GM23338 (cell line): Measurements from ENCODE around the gene DYNLL2. TPM values are rescaled to one million over a fixed set of nuclear protein-coding genes. Genes with fewer than 3 reads are reported as not detected.
"Not testable (repeated sequence)": the region's sequence is repeated elsewhere in the genome, so short reads cannot be mapped to it uniquely, and the experiment has no call there.

Source experiments
- ATAC-seq: fragments of 200-7000 bp; cut with Tn5 transposase; 3 replicates; pipeline ENCODE4 v1.9.1; 2020
- DNase-seq: peaks from one replicate; pipeline ENCODE4 v3.0.0-alpha.2; 2015; ENCODE audit warnings: low spot score
- H2AFZ ChIP-seq: fragments of 200-600 bp; sonication (generic); 2 replicates; pipeline ENCODE4 v1.8.0; 2016; ENCODE audit warnings: antibody characterized with exemption, mild to moderate bottlenecking, moderate library complexity
- H3F3A ChIP-seq: fragments of 200-600 bp; sonication (generic); replicated peaks from 2 replicates; pipeline ENCODE4 v1.8.0; 2017; ENCODE audit warnings: antibody characterized with exemption, mixed run types, low read depth
- H3K27ac ChIP-seq: fragments of 200-600 bp; sonication (generic); 2 replicates; pipeline ENCODE4 v1.6.1; 2016; ENCODE audit warnings: low read depth
- H3K27me3 ChIP-seq: fragments of 200-600 bp; sonication (generic); 2 replicates; pipeline ENCODE4 v1.8.0; 2016; ENCODE audit warnings: mild to moderate bottlenecking, mixed run types, moderate library complexity; ENCODE audit not compliant: insufficient read depth
- H3K36me3 ChIP-seq: fragments of 200-600 bp; sonication (generic); 2 replicates; pipeline ENCODE4 v1.8.0; 2016; ENCODE audit warnings: mild to moderate bottlenecking; ENCODE audit not compliant: insufficient read depth
- H3K4me1 ChIP-seq: fragments of 200-600 bp; sonication (generic); 2 replicates; pipeline ENCODE4 v1.8.0; 2016; ENCODE audit warnings: mild to moderate bottlenecking, moderate library complexity; ENCODE audit not compliant: insufficient read depth
- H3K4me2 ChIP-seq: fragments of 200-600 bp; sonication (generic); 2 replicates; pipeline ENCODE4 v1.7.1; 2017; ENCODE audit warnings: mixed run types
- H3K4me3 ChIP-seq: fragments of 200-600 bp; sonication (generic); 2 replicates; pipeline ENCODE4 v1.6.1; 2016; ENCODE audit warnings: mixed run types
- H3K79me2 ChIP-seq: fragments of 200-600 bp; sonication (generic); replicated peaks from 2 replicates; pipeline ENCODE4 v1.8.0; 2017; ENCODE audit warnings: mild to moderate bottlenecking; ENCODE audit not compliant: insufficient read depth
- H3K9me2 ChIP-seq: fragments of 200-600 bp; sonication (generic); 2 replicates; pipeline ENCODE4 v1.8.0; 2017; ENCODE audit not compliant: insufficient read depth
- H4K20me1 ChIP-seq: fragments of 200-600 bp; sonication (generic); replicated peaks from 2 replicates; pipeline ENCODE4 v1.8.0; 2017; ENCODE audit warnings: mild to moderate bottlenecking; ENCODE audit not compliant: insufficient read depth
- H3K27ac Mint-ChIP-seq: 2 replicates; pipeline ENCODE4 v1.8.0; 2020; ENCODE audit warnings: inconsistent platforms, mild to moderate bottlenecking, moderate library complexity, mixed read lengths
- H3K27me3 Mint-ChIP-seq: 3 replicates; pipeline ENCODE4 v1.8.0; 2022; ENCODE audit warnings: low read depth, mild to moderate bottlenecking, moderate library complexity, mixed read lengths, inconsistent platforms; ENCODE audit not compliant: insufficient read depth, poor library complexity
- H3K36me3 Mint-ChIP-seq: 3 replicates; pipeline ENCODE4 v1.8.0; 2021; ENCODE audit warnings: low read depth, mild to moderate bottlenecking, inconsistent platforms, moderate library complexity, mixed read lengths
- H3K4me1 Mint-ChIP-seq: 3 replicates; pipeline ENCODE4 v1.8.0; 2020; ENCODE audit warnings: mild to moderate bottlenecking, inconsistent platforms, mixed read lengths
- H3K4me3 Mint-ChIP-seq: 3 replicates; pipeline ENCODE4 v1.8.0; 2021; ENCODE audit warnings: moderate library complexity, mild to moderate bottlenecking, inconsistent platforms, mixed read lengths
- H3K9me3 Mint-ChIP-seq: 3 replicates; pipeline ENCODE4 v1.8.0; 2020; ENCODE audit warnings: moderate library complexity, mild to moderate bottlenecking, inconsistent platforms, mixed read lengths
- CREB1 ChIP-seq: fragments of 250-450 bp; sonication (Bioruptor Pico); IDR thresholded peaks from 2 replicates; pipeline ENCODE4 v1.5.0; 2020; ENCODE audit warnings: low read depth, mild to moderate bottlenecking, moderate library complexity
- EZH2 ChIP-seq: fragments of 200-600 bp; sonication (generic); IDR thresholded peaks from one replicate; pipeline ENCODE4 v1.8.0; 2017; ENCODE audit warnings: antibody characterized with exemption, mild to moderate bottlenecking, low read depth; ENCODE audit not compliant: unreplicated experiment
- EZH2phosphoT487 ChIP-seq: fragments of 200-600 bp; sonication (generic); IDR thresholded peaks from one replicate; pipeline ENCODE4 v1.8.1; 2018; ENCODE audit warnings: antibody characterized with exemption; ENCODE audit not compliant: unreplicated experiment
- JUNB ChIP-seq: IDR thresholded peaks from one replicate; pipeline ENCODE4 v1.6.1; 2016; ENCODE audit warnings: antibody characterized with exemption; ENCODE audit not compliant: unreplicated experiment
- NANOG ChIP-seq: IDR thresholded peaks from 2 replicates; pipeline ENCODE4 v1.6.1; 2016; ENCODE audit warnings: antibody characterized with exemption, borderline replicate concordance
- POLR2AphosphoS5 ChIP-seq: IDR thresholded peaks from 2 replicates; pipeline ENCODE4 v1.6.1; 2016; ENCODE audit warnings: antibody characterized with exemption, low read depth
- STAT1 ChIP-seq: IDR thresholded peaks from one replicate; pipeline ENCODE4 v1.6.1; 2016; ENCODE audit warnings: antibody characterized with exemption; ENCODE audit not compliant: unreplicated experiment
- ZNF114 ChIP-seq: fragments of 250-450 bp; sonication (Bioruptor Pico); IDR thresholded peaks from 2 replicates; pipeline ENCODE4 v1.5.0; 2020; ENCODE audit warnings: mild to moderate bottlenecking, moderate library complexity
- ZNF331 ChIP-seq: fragments of 250-450 bp; sonication (Bioruptor Pico); IDR thresholded peaks from 2 replicates; pipeline ENCODE4 v1.5.0; 2020; ENCODE audit warnings: low read depth, mild to moderate bottlenecking, moderate library complexity
- polyA plus RNA-seq: library from polyadenylated mRNA; unstranded; fragments of >200 nt; fragmentation: Nextera tagmentation; extraction: Ambion mirVana; gene quantifications from 2 replicates; pipeline ENCODE4 v1.2.1, GENCODE V29; 2016
- total RNA-seq: library from RNA; depleted of rRNA; stranded (reverse); fragments of >200 nt; shearing (Covaris generic); gene quantifications from 2 replicates; pipeline ENCODE4 v1.2.3, GENCODE V29; 2014
- TF ChIP-seq, protein P1 (sequence below): IDR thresholded peaks from 2 replicates; pipeline ENCODE4 v1.6.1; 2016; ENCODE audit warnings: antibody characterized with exemption
- TF ChIP-seq, protein P2 (sequence below): IDR thresholded peaks from one replicate; pipeline ENCODE4 v1.6.1; 2018; ENCODE audit warnings: antibody characterized with exemption; ENCODE audit not compliant: unreplicated experiment
- TF ChIP-seq, protein P3 (sequence below), 2 experiments: fragments of 200-600 bp in 1 of 2; sonication (generic) in 1 of 2; conservative IDR thresholded peaks; 2 replicates each; pipeline versions ENCODE4 v1.5.1 to v1.6.1; 2016 to 2017; ENCODE audit warnings: antibody characterized with exemption in 2 of 2, low read depth in 2 of 2, mild to moderate bottlenecking in 2 of 2, moderate library complexity in 1 of 2

The DYNLL2 gene
- total and polyA plus RNA-seq, 2 experiments from 2014 or later: 5.1 to 30.0 TPM

DNA sequence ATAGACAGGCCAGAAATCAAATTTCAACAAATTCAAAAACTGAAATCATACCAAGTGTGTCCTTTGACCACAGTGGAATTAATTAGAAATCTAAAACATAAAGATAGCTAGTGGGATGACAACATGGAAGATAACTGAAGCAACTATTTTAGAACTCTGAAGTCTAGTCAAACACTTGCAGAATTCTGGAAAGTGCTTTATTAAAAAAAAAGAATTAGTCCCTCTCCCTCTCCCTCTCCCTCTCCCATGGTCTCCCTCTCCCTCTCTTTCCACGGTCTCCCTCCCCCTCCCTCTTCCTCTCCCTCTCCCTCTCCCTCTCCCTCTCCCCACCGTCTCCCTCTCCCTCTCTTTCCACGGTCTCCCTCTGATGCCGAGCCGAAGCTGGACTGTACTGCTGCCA is 58.3 kb downstream of the DYNLL2 start (continued):
- TF ChIP-seq, protein P1, sequence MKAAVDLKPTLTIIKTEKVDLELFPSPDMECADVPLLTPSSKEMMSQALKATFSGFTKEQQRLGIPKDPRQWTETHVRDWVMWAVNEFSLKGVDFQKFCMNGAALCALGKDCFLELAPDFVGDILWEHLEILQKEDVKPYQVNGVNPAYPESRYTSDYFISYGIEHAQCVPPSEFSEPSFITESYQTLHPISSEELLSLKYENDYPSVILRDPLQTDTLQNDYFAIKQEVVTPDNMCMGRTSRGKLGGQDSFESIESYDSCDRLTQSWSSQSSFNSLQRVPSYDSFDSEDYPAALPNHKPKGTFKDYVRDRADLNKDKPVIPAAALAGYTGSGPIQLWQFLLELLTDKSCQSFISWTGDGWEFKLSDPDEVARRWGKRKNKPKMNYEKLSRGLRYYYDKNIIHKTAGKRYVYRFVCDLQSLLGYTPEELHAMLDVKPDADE: no peak
- no peak for TF ChIP-seq ZNF114
- TF ChIP-seq NANOG: no peak
- no peak for TF ChIP-seq ZNF331 (CRISPR knock-in tag)
- no peak for TF ChIP-seq EZH2
- TF ChIP-seq POLR2AphosphoS5: no peak
- TF ChIP-seq EZH2phosphoT487: no peak
- no peak for TF ChIP-seq STAT1
- TF ChIP-seq, protein P2, sequence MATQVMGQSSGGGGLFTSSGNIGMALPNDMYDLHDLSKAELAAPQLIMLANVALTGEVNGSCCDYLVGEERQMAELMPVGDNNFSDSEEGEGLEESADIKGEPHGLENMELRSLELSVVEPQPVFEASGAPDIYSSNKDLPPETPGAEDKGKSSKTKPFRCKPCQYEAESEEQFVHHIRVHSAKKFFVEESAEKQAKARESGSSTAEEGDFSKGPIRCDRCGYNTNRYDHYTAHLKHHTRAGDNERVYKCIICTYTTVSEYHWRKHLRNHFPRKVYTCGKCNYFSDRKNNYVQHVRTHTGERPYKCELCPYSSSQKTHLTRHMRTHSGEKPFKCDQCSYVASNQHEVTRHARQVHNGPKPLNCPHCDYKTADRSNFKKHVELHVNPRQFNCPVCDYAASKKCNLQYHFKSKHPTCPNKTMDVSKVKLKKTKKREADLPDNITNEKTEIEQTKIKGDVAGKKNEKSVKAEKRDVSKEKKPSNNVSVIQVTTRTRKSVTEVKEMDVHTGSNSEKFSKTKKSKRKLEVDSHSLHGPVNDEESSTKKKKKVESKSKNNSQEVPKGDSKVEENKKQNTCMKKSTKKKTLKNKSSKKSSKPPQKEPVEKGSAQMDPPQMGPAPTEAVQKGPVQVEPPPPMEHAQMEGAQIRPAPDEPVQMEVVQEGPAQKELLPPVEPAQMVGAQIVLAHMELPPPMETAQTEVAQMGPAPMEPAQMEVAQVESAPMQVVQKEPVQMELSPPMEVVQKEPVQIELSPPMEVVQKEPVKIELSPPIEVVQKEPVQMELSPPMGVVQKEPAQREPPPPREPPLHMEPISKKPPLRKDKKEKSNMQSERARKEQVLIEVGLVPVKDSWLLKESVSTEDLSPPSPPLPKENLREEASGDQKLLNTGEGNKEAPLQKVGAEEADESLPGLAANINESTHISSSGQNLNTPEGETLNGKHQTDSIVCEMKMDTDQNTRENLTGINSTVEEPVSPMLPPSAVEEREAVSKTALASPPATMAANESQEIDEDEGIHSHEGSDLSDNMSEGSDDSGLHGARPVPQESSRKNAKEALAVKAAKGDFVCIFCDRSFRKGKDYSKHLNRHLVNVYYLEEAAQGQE: no peak
- TF ChIP-seq CREB1: no peak
- no peak for TF ChIP-seq JUNB

DNA sequence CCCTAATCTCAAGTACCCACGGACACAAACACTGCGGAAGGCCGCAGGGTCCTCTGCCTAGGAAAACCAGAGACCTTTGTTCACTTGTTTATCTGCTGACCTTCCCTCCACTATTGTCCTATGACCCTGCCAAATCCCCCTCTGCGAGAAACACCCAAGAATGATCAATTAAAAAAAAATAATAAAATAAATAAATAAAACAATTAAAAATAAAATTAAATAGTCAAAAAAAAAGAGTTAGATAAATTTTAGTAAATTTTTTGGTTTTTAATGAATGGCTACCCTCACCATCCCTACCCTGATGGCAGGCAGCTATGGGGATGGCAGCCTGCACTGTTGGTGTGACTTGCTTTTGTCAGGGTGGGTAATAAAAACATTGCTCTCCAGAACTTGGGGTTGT is 60.1 kb downstream of the DYNLL2 start:
- not testable (repeated sequence) for H3K4me1 ChIP-seq, H3K27ac ChIP-seq, H3K36me3 ChIP-seq, H3K27ac Mint-ChIP-seq, H3K4me3 Mint-ChIP-seq, H3K36me3 Mint-ChIP-seq, H3K27me3 ChIP-seq, H3K4me3 ChIP-seq, H3K9me2 ChIP-seq, H2AFZ ChIP-seq, ATAC-seq, H3F3A ChIP-seq, H3K79me2 ChIP-seq, H3K27me3 Mint-ChIP-seq, H3K4me2 ChIP-seq, H4K20me1 ChIP-seq, H3K4me1 Mint-ChIP-seq, DNase-seq
- peaks cover 27% of the 10 kb centered on the region for H3K9me3 Mint-ChIP-seq

DNA sequence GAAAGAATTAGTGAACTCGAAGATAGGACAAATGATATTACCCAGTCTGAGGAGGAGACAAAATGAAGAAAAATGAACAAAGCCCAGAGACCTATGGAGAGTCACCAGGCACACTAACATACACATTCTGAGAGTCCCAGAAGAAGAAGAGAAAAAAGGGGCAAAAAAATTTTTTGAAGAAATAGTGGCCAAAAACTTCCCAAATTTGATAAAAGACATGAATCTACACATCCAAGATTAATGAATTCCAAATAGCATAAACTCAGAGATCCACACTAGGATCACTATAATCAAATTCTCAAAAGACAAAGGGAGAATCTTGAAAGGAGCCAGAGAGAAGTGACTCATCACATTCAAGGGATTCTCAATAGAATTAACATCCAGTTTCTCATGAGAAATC is 61.6 kb downstream of the DYNLL2 start:
- Mint-ChIP-seq H3K36me3 (peaks cover 4% of the 10 kb centered on the region; the same call in 2 of the 3 replicates), H3K4me3 (no peak overlapping the region), H3K27ac (no peak overlapping the region), H3K4me1 (peaks cover 3% of the 10 kb centered on the region; the same call in 2 of the 3 replicates), H3K9me3 (peaks cover 27% of the 10 kb centered on the region), H3K27me3 (peaks cover 3% of the 10 kb centered on the region)
- H3K79me2 ChIP-seq: no peaks in the 10 kb centered on the region
- no peaks in the 10 kb centered on the region for H3K36me3 ChIP-seq
- H3K4me3 ChIP-seq: no peak overlapping the region
- H3K4me2 ChIP-seq: no peak overlapping the region
- no peaks in the 10 kb centered on the region for H3K27me3 ChIP-seq
- DNase-seq (no peak), ATAC-seq (no peak)
- H3K4me1 ChIP-seq: no peaks in the 10 kb centered on the region
- H3K27ac ChIP-seq: no peak overlapping the region
- H2AFZ ChIP-seq: no peak overlapping the region
- no peaks in the 10 kb centered on the region for H3K9me2 ChIP-seq
- no peaks in the 10 kb centered on the region for H4K20me1 ChIP-seq
- H3F3A ChIP-seq: no peaks in the 10 kb centered on the region
- TF ChIP-seq, protein P3, sequence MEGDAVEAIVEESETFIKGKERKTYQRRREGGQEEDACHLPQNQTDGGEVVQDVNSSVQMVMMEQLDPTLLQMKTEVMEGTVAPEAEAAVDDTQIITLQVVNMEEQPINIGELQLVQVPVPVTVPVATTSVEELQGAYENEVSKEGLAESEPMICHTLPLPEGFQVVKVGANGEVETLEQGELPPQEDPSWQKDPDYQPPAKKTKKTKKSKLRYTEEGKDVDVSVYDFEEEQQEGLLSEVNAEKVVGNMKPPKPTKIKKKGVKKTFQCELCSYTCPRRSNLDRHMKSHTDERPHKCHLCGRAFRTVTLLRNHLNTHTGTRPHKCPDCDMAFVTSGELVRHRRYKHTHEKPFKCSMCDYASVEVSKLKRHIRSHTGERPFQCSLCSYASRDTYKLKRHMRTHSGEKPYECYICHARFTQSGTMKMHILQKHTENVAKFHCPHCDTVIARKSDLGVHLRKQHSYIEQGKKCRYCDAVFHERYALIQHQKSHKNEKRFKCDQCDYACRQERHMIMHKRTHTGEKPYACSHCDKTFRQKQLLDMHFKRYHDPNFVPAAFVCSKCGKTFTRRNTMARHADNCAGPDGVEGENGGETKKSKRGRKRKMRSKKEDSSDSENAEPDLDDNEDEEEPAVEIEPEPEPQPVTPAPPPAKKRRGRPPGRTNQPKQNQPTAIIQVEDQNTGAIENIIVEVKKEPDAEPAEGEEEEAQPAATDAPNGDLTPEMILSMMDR (conservative IDR thresholded peaks at IDR 0.05; ENCODE audit: low read depth in 2 of 2): no peak
- TF ChIP-seq EZH2phosphoT487 (no peak), JUNB (no peak), CREB1 (no peak), ZNF331 (CRISPR knock-in tag) (no peak), EZH2 (no peak), NANOG (no peak)
- TF ChIP-seq, protein P1: no peak
